Fibroblast of peridontal ligament (primary cell): ENCODE results near the gene TRMT11.

Experiments used
- DNase-seq: peaks from one replicate; pipeline ENCODE4 v3.0.0-alpha.2; 2010; ENCODE audit errors: extremely low read depth

Gene TRMT11

DNA sequence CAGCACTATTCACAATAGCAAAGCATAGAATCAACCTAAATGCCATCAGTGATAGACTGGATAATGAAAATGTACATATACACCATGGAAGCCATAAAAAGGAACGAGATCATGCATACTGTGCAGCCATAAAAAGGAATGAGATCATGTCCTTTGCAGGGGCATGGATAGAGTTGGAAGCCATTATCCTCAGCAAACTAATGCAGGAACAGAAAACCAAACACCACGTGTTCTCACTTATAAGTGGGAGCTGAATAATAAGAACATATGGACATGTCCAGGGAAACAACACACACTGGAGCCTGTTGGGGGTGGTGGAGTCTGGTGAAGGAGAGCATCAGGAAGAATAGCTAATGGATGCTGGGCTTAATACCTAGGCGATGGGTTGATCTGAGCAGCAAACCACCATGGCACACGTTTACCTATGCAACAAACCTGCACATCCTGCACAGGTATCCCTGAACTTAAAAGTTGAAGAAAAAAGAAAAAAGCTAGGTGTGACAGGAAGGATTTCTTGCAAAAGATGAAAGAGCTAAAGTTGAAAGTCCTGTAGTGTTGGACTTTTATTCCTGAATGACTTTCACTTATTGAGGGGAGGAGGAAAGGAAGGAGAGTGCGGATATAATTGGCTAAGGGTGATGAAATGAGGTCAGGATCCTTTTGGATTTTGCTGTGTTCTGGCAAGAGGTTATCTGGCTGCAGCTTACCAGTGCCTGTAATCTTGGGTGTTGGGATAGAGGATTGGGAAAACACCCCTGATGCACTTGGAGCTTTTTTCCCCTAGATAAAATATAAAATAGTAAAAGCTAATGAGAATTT lies 8.5 kb downstream of the TRMT11 start:
- DNase-seq = no peak

DNA sequence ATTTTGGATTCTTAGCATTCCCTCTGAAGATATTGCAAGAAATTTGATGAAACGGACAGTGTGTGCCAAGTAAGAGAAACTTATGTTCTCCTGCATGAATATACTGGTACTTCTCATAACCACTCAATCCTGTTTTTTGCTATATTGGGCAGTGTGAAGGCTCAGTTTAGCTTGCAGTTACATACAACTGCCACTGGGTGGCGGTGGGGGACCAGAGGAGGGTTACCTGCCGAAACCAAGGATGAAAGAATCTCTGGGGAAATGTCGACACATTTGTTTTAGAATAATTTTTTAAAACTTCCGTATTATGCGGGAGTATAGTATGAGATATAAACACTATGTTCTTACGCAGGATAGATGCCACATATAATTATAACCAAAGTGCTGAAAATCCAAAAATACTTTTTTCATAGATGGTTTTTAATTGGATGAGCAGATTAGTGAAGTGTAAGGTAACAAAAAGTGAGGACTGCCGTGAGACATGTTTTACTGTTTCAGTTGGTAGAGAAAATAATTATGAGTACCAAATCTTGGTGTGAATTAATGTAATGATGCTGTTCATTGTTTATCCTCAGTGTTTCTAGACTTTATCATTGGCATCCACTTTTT lies 9.7 kb downstream of the TRMT11 start:
- DNase-seq = peak; percentile 65

DNA sequence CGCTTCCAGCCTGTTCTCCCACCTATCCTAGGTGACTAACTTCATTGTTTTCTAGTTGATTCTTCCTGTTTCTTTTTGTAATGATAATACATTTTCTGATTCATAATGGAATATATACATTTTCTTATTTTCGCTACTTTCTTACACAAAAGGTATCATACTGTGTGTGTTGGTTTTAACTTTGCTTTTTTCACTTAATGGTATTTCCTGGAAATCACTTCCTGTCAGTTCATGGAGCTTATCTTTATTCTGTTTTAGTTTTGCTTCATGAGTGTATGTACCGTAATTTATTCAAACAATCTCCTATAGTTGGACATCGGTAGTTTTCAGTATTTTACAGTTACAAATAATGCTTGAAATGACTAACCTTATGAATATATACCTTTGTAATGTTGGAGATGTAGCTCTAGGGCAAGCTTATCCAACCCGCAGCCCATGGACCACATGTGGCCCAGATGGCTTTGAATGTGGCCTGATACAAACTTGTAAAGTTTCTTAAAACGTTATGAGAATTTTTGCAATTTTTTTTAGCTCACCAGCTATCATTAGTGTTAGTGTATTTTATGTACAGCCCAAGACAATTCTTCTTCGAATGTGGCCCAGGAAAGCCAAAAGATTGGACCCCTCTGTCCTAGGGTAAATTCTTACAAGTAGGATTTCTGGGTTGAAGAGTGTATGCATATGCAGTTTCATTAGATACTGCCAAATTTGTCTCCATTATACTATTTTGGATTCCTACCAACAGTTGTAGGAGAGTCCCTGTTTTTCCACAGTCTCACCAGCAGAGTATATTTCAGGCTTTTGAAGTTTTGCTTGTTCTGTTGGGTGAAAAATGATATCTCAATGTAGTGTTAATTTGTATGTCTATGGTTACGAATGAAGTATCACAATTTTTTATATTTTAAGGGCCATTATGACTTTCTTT lies 16.7 kb downstream of the TRMT11 start:
- no peak for DNase-seq

DNA sequence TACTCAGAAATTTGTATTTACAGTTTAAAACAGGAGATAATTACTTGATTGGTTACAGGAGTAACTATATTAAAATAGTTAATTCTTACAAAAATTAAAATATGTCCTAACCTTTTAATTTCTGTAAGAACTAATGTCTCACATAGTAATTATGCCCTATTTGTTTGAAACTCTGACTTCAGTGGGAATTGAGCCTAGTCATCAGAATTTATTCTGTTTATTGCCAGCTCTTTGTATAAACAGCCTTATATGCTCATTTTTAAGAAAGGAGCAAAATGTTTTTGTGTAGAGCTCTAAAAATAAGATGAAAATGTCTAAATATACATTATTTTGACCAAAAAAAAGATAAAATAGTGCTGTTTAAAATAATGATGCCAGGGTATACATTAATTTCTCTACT lies 21.5 kb downstream of the TRMT11 start:
- DNase-seq = no peak

DNA sequence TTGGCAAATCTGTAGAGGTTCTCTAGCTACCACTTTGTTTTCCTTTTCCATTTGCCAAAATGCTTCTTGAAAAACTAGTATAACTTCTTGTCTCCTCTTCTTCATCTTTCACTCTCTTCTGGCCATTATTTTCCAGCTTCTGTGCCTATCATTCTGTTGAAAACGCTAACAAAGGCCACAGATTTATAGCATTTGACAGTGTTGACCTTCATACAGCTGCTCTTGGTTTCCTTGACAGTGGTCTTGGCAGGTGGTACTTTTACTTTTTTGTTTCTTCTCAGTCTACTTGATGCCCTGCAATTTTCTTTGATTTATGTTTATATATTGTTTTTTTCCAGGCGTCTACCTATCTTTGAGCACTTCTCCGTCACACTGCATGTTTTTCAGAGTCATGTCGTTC lies 23.7 kb downstream of the TRMT11 start:
- DNase-seq = no peak

DNA sequence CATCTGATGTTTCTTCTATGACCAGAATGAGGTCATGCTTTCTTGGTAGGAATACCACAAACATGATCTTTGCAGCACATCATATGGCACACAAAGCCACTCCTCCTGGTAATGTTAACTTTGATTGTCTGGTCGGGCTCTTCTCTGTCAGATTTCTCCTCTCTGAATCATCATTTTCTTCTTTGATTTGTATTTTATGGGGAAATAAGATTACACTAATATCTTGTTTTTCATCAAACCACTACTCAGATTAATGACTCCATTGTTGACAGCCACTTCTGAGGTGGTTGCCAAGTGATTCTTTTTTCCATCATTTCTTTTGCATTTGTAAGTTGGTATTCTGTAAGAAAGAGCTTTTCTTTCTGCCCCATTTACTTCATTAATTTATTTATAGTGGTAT lies 29.5 kb downstream of the TRMT11 start:
- DNase-seq = no peak

DNA sequence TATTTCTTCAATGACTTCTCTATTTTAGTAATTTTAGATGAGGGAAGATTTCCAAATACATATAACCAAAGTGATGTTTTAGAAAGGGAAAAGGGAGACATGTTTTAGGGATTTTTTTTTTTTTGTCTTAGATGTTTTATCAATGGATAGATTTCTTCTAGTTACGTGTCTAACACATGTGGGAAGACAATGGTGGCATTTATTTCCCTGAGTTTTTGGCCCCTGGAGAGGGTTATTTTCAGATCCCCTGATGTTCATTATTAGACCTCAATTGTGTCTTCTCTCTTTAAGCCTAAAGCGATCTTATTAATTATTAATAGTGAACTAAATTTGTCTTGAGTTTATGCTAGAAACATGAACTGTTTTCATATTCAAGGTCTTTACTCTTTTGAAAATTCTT lies 30.3 kb downstream of the TRMT11 start:
- no peak for DNase-seq

DNA sequence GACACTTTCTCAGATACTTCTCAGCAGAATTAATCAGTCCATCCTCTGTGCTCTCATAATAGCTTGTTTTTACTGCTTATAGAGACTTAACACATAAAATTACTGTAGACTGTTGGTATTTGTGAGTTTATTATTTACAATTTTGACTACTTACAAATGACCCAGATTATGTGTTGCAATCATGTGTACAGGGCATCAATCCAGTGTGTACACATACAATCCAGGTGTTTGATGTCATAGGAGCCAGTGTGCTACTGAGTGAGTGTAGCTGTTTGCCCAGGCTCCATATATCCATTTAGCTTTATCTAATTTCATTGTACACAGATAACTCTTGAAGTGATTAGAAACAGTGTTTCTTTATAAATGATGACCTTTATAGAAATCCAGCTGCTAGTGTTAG lies 31.3 kb downstream of the TRMT11 start:
- no peak for DNase-seq

DNA sequence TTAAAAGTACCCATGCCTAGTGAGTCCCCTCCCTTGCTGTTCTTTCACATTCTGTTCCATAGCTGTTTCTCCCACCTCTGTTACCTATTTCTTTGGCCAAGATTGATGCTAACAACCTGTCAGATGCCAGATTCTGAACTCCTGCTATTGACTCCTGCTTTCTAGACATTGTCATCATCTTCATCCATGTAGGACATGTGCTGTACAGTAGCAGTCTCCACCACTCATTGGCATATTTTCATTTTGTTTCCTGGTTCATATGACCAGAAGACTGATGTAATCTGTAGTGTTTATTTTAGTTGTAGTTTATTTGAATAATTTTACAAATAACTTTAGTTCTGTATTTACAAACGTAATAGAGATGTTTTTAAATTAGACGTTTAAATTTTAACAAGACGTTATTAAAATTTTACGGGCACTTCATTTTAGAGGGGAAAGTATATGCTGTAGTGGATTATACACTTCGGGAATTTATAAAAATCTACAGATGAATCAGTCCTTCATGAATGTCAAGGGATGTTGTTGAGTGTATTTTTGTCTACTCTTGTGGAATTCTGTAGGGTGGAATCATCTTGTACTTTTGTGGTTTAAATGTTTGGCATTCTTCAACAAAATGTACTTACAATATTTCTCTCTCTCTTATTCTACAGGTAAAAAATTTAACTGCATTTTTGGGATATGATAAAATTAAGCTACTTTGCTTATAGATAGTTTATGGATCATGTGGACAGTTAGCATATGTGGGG lies 34.1 kb downstream of the TRMT11 start:
- DNase-seq = no peak

DNA sequence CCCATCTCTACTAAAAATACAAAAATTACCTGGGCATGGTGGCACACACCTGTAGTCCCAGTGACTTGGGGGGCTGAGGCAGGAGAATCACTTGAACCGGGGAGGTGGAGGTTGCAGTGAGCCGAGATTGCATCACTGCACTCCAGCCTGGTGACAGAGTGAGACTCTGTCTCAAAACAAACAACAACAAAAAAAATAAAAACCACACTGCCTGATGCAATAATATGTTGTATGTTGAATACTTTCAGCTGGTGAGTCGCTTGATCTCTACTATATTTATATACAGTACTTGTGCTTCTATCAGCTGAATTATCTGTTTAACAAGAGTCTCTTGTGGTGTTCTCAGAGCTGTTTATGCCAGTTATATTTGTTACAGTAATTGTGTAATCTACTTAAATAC lies 37.1 kb downstream of the TRMT11 start:
- DNase-seq = peak; percentile 7

DNA sequence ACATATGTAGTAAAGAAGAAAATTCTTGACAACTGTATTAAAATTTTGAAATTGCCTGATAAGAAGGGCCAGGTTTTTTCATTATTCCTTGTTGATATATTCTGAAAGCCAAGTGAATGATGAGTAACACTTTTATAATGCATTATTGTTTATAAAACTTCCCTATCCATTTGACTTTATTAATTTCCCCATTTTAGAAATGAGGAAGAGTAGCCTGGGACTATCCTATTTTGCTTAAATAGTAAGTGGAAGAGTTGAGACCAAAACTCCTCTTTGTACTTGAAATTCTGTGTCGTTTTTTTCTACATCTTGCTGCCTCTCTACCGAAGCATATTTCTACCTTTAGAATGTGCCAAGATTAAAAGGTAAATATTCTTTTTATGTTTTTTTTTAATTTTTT lies 39.7 kb downstream of the TRMT11 start:
- DNase-seq = no peak

DNA sequence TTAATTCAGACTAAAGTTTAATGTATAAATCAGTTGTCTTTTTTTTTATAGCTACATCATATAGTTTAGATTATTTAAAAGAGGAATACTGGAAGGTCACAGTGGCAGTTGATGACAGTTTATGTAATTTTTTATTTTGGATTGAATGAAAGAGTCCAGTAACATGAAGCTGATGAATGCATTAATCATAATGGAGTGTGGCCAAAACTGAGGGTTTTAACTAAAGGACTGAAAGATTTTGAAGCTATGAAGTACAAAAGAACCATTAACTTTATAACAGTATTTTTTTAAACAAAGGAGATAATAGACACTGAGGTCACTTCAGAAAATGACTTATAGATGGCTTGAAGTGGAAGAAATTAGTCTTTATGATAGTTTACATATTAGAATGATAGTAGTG lies 41.3 kb downstream of the TRMT11 start:
- peak; percentile 63 for DNase-seq

DNA sequence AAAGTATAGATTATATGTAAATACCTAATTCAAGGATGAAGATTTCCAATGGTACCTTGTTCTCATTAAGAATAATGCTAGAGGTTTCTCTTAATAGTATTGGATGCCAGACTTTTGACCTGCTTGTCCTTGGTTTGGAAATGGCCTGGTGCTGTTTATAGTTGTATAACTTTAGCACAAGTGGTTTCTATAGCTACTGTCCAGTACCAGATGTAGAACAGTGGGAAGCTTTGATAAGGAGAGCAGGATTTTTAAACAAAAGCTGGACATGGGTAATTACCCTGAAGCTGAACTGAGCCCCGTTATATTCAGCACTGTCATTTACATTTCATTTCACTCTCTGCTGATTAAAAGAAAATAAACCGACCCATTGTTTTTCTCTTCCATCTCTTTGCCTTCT lies 43.7 kb downstream of the TRMT11 start:
- peak; percentile 61 for DNase-seq

DNA sequence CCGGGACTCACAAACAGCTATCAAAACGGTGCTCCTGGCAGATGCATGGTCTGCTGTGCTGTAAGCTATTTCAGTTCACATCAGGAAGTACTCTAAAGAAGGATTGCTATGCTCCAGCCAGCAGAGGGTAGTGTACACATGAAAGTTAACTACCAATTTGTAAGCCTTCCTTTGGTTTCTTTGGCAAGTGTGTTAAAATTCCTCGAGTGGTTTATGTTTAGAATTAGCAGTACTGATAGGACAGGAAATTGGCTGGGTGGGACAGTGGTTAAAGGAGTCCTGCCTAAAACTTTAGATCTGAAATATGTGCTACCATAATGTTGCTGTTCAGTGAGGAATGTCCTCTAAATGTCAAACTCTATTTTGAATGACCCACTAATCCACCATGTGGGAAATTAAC lies 47.4 kb downstream of the TRMT11 start:
- peak; percentile 97 for DNase-seq

DNA sequence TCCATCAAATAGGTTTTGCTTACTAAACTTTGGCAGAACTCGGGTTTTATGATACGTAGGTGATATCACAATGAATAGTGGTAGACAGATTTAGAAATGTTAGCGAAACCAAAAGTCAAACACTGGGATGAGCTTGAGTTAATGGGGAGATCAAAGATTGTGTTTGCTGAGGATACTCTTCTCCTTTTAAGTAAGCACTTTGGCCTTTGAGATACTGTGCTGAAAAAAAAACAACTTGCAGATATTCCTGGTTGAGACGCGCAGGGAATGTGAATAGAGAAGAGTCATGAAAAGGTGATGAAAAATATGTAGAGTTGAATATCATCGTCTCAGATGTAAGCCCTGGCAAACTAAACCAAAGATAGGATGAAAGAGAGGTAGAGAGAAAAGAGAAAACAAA lies 48.3 kb downstream of the TRMT11 start:
- DNase-seq = no peak

DNA sequence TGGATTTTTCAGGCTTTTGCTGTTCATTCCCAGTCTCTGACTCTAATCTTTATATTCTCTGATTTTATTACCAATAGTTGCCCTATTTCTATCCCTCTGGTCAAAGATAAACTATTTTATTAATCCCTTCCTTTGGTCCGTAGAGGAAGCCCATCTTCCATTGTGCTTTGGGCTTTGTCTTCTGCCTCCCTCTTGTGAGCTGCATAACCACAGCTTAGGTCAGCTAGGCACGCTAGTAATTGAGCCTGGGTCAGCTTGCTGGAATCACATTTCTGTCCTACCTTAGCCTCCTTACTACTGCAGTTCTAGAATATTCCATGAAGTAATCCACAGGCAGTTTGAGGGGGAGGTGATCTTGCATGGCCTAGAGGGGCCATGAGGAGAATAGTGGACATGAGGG lies 49.4 kb downstream of the TRMT11 start:
- no peak for DNase-seq

DNA sequence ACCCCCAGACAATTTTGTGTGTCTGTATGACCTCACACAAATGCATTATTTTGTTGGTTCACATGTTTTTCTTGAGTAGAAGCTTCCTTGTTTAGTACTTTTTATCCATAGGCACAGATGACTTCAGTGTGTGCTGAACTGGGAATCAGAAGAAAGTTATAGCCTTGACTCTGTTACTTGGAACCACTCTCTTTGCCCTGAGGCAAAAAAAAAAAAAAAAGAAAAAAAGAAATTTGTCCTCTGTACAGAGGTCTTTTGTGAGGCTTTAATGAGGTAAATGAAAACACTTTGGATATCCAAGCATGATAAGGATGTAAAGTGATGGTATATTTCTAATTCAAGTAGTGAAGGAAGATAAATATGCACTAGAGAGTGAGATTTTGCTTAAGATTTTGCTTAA lies 51.9 kb downstream of the TRMT11 start:
- DNase-seq = no peak

DNA sequence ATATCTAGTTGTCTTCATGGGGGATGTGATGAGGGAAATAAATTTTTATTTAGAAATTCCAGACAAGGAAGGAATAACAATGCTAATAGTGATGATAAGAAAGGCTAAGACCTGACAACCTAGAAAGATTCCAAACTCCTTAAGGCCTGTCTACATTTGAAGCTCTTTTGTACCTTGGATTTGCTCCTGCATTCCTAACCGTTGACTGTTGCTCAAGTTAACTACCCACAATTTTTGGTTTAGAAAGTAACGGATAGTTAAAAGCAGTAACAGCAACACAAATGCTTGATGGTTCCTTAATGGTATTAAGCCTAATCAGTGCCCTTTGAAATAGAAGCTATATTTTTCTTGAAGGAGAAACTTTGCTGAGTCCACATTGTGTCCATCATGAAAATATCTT lies 52.9 kb downstream of the TRMT11 start:
- DNase-seq = peak; percentile 44

DNA sequence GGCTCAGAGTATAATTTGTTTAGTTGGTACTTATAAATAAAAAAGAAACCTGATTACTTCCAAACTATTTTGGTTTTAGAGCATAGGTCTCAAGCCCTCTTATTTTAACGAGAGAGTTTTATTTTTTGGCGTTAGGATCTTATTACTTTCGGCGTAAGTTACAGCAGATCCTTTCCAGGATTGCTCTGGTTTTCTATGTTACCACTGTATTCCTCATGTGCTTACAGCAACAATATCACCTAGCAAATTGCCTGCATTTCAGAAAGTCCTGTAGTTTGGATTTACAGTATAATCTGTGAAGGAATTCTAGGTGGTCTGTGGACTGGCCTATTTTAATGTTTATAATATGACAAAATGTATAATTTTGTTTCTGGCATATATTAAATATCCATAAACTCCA lies 54.1 kb downstream of the TRMT11 start:
- peak; percentile 8 for DNase-seq

DNA sequence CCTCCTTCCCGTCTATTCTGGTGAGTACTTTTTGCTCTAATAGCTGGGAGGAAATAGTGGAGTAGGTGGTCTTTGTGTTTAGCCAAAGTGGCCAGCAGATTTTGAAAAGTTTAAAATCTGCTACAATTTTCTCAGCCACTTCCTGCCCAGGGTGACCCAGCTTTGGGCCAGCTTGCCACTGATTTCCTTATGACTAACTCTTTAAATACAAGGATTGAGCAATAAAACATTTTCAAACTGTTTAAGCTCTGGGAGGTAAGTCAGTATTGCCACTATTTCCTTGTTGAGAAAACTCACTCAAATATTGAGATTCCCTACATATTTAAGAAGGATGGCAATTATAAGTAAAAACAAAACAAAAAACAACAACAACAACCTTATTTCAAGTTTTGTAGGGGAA lies 54.5 kb downstream of the TRMT11 start:
- DNase-seq = peak; percentile 74

DNA sequence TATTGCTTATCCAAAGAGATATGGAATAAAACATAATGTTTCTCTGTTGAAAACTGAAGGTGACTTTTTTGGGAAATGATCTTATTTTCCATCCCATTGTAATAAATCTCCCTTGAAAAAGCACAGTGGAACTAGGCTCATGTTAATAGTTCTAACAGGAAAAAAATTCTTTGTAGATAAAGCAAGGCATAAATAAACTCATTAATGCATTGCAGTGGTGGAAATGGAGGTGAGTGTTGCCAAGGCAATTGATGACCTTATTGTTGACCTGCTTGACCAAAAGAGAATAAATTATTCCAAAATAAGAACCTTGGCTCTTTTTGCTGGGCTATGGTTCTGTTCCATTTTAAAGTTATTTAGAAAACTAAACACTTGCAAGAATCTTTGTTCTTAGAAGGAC lies 55.2 kb downstream of the TRMT11 start:
- no peak for DNase-seq

DNA sequence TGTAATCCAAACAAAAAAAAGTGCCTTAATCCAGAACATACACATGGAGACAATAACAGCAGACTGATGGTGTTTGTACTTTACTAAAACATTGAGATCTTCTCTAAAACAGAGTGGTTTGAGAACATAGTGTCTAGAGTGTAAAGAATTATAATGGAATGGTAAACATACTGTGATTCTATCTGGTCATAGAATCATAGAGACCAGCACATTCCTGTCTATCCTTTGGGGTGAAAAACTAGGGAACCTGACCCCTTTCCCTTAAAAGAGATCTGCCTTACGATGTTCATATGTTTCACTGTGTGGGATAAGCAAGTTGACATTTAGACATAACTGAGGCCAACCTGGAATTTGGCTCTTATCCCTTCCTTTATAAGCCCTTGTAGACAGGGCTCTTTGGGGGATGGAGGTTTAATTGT lies 55.7 kb downstream of the TRMT11 start:
- peak; percentile 59 for DNase-seq
